ENCODE data around the gene GMDS. TPM values are rescaled to one million over a fixed set of nuclear protein-coding genes. Genes with fewer than 3 reads are reported as not detected.

Gene GMDS
- total RNA-seq, 1 donor from 2014 or later: 30.2 TPM

DNA sequence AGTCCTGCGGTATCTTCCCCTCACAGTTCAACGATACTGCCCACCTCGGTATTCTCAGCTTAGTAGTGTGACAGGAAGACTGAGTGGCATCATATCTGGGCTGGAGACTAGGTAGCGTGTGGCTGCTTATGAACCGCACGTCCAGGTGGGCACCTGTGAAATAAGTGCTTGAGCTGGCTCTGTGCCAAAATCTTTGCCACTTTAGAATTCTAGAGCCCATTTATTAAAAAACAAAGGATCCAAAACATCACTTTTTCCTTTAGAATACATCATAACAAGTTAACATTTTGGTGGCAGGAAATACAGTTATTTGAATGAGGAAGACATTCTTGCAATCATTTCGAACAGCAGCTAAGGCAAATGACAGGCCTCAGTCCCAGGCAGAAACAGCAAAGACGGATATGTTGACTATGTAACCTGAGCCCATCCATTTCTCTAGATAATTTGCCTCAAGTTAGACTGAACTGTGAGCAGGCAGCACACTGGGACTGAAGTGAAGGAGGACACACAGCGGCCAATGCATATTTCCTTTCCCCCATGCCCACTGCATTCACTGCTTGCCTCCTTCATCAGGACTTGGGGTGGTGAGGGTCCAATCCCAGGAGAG is 136.6 kb downstream of the GMDS start:
- Histone ChIP-seq H3K4me1 (no peaks in the 10 kb centered on the region), H3K4me3 (no peak overlapping the region), H3K27me3 (no peaks in the 10 kb centered on the region), H3K27ac (no peak overlapping the region), H3K36me3 (no peaks in the 10 kb centered on the region), H3K9me3 (no peaks in the 10 kb centered on the region)
- TF ChIP-seq POLR2A (IDR thresholded peaks at IDR 0.05): no peak
- no peak for TF ChIP-seq POLR2AphosphoS5 (IDR thresholded peaks at IDR 0.05; ENCODE audit: insufficient read depth in 1 of 2, low read depth in 1 of 2)
- TF ChIP-seq, protein P1, sequence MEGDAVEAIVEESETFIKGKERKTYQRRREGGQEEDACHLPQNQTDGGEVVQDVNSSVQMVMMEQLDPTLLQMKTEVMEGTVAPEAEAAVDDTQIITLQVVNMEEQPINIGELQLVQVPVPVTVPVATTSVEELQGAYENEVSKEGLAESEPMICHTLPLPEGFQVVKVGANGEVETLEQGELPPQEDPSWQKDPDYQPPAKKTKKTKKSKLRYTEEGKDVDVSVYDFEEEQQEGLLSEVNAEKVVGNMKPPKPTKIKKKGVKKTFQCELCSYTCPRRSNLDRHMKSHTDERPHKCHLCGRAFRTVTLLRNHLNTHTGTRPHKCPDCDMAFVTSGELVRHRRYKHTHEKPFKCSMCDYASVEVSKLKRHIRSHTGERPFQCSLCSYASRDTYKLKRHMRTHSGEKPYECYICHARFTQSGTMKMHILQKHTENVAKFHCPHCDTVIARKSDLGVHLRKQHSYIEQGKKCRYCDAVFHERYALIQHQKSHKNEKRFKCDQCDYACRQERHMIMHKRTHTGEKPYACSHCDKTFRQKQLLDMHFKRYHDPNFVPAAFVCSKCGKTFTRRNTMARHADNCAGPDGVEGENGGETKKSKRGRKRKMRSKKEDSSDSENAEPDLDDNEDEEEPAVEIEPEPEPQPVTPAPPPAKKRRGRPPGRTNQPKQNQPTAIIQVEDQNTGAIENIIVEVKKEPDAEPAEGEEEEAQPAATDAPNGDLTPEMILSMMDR (IDR thresholded peaks at IDR 0.05): no peak
- DNase-seq (ENCODE audit: extremely low spot score in 2 of 2): no peak
- intact Hi-C loops (cut with DNase I): loop anchor here (5.0 kb wide), 1 partner anchor 507 kb away; no protein-coding TSS in a partner anchor

DNA sequence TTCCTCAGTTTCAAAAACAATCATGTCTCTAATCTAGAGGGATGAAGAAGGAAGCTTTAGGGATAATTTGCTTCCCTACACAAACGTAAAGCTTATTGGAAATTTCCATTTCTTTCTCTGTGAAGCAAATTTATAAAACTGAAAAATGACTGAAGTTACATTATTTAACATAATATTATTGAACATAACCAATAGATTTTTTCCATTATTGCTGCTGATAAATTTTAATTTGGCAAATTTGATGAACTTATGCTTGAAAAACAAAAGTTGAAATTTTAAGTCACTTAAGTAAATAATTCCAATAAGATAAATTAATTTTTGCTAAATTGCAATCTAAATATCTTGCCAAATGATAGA is 140.9 kb downstream of the GMDS start:
- intact Hi-C loops (cut with DNase I): loop anchor here (5.0 kb wide), 1 partner anchor 492 kb away; no protein-coding TSS in a partner anchor
- no peak overlapping the region for H3K4me3 ChIP-seq
- DNase-seq (ENCODE audit: extremely low spot score in 2 of 2): no peak

DNA sequence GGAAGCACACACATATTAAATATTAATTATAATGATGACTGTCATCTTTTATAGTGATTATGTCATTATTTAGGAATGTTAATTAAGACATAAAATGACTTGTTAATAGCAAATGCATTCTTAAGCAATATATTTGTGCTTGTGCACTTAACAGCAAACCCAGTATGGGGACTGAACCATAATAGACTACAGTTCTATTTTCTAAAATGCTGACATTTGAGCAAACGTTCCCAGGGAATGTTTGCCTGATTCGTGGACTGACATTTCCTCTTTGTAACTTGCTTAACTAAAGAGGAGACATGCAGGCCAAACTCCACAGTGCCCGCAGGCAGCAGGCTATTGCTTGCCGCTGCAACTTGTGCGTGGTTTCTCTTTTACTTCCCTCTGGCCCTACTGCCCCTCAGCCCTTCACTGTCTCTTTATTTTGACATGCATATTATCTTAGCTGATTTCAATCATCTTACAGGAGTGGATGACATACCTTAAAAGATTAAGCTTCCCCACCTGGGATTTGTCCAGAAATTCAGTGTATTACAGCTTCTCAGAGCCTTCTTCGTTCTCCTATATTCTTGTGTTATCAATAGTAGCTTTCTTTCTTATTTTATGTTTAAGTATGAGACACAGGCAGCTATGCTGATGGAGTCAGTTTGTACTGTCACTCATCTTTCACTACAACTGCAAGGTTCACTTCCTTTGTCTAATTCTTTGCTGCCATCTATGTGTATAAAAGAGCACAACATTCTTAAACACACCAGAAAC is 141.5 kb downstream of the GMDS start:
- intact Hi-C loops (cut with DNase I): loop anchor here (5.0 kb wide), 1 partner anchor 492 kb away; no protein-coding TSS in a partner anchor
- Histone ChIP-seq H3K27me3 (no peaks in the 10 kb centered on the region), H3K36me3 (no peaks in the 10 kb centered on the region), H3K27ac (no peak overlapping the region), H3K4me3 (no peak overlapping the region), H3K4me1 (no peaks in the 10 kb centered on the region), H3K9me3 (no peaks in the 10 kb centered on the region)
- TF ChIP-seq, protein P1 (IDR thresholded peaks at IDR 0.05): peak in 2 of 3 experiments; percentile 9 to 26
- no peak for TF ChIP-seq POLR2A (IDR thresholded peaks at IDR 0.05)
- no peak for TF ChIP-seq POLR2AphosphoS5 (IDR thresholded peaks at IDR 0.05; ENCODE audit: insufficient read depth in 1 of 2, low read depth in 1 of 2)
- DNase-seq (ENCODE audit: extremely low spot score in 2 of 2): no peak

More for the DNA sequence above, 140.9 kb downstream of the GMDS start:
- Histone ChIP-seq H3K4me1 (no peaks in the 10 kb centered on the region), H3K27ac (no peak overlapping the region), H3K27me3 (no peaks in the 10 kb centered on the region), H3K9me3 (no peaks in the 10 kb centered on the region), H3K36me3 (no peaks in the 10 kb centered on the region)
- TF ChIP-seq POLR2A (IDR thresholded peaks at IDR 0.05) (no peak), POLR2AphosphoS5 (IDR thresholded peaks at IDR 0.05; ENCODE audit: insufficient read depth in 1 of 2, low read depth in 1 of 2) (no peak)
- TF ChIP-seq, protein P1 (IDR thresholded peaks at IDR 0.05): no peak

DNA sequence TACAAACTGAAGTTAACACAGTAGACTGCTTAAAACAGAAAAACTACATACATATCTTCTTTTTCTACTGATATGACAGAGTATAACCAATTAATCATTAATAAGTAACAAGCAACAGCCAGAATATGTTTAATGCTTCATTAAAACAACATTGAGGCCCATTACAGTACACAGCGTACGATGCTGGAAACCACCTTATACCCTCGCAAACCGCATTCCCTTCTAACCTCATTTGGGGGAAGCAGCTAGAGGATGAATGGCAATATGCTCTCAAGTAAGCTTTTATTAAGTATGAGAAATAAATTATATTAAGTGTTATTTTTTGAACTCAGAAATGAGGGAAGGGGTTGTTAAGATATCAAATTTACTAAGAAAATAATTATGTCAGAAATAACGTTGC is 142.4 kb downstream of the GMDS start:
- Histone ChIP-seq H3K36me3 (no peaks in the 10 kb centered on the region), H3K27ac (no peak overlapping the region), H3K4me1 (no peaks in the 10 kb centered on the region), H3K4me3 (no peak overlapping the region), H3K27me3 (no peaks in the 10 kb centered on the region), H3K9me3 (no peaks in the 10 kb centered on the region)
- no peak for DNase-seq (ENCODE audit: extremely low spot score in 2 of 2)
- TF ChIP-seq POLR2A (IDR thresholded peaks at IDR 0.05): no peak
- TF ChIP-seq POLR2AphosphoS5 (IDR thresholded peaks at IDR 0.05; ENCODE audit: insufficient read depth in 1 of 2, low read depth in 1 of 2): no peak
- TF ChIP-seq, protein P1 (IDR thresholded peaks at IDR 0.05): no peak
- intact Hi-C loops (cut with DNase I): loop anchor here (5.0 kb wide), 1 partner anchor 491 kb away; no protein-coding TSS in a partner anchor

All from vagina (tissue), 2 donors.